ENCODE measurements around the gene INIP.
A peak's percentile ranks its signal among the peaks of the same experiment; 100 is the strongest.
"Not testable (repeated sequence)": the region's sequence is repeated elsewhere in the genome, so short reads cannot be mapped to it uniquely, and the experiment has no call there.

The INIP gene

DNA sequence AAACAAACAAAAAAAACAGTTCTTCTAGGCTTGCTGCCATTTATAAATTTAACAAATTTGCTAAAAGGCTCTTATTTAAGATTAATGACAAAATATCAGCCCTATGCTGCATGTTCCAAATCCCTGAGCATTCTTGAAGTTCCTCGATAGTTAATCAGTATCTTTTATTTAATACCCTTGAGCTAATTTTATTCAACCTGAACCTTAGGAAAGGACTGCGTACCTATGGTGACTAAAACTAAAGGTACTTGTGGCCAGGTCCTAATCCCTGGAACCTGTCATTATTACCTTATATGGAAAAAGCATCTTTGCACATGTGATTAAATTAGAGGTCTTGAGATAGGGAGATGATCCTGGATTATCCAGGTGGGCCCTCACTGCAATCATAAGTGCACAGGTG, 10.5 kb upstream of the INIP start:
- H3K79me2 ChIP-seq (ENCODE audit: control insufficient read depth, low read length) = no peaks in the 10 kb centered on the region
- H3K27me3 ChIP-seq (ENCODE audit: control insufficient read depth, low read length) = no peaks in the 10 kb centered on the region
- H3F3A ChIP-seq (ENCODE audit: control insufficient read depth, insufficient read depth) = peaks cover 10% of the 10 kb centered on the region
- H3K4me2 ChIP-seq (ENCODE audit: low read length) = no peak overlapping the region
- TF ChIP-seq, protein P1, sequence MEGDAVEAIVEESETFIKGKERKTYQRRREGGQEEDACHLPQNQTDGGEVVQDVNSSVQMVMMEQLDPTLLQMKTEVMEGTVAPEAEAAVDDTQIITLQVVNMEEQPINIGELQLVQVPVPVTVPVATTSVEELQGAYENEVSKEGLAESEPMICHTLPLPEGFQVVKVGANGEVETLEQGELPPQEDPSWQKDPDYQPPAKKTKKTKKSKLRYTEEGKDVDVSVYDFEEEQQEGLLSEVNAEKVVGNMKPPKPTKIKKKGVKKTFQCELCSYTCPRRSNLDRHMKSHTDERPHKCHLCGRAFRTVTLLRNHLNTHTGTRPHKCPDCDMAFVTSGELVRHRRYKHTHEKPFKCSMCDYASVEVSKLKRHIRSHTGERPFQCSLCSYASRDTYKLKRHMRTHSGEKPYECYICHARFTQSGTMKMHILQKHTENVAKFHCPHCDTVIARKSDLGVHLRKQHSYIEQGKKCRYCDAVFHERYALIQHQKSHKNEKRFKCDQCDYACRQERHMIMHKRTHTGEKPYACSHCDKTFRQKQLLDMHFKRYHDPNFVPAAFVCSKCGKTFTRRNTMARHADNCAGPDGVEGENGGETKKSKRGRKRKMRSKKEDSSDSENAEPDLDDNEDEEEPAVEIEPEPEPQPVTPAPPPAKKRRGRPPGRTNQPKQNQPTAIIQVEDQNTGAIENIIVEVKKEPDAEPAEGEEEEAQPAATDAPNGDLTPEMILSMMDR (IDR thresholded peaks at IDR 0.05; ENCODE audit: low read depth, low read length, poor library complexity, severe bottlenecking) = no peak
- TF ChIP-seq EZH2phosphoT487 (IDR thresholded peaks at IDR 0.05; ENCODE audit: borderline replicate concordance, low read length) = no peak
- H4K20me1 ChIP-seq (ENCODE audit: control insufficient read depth, insufficient read depth, low read depth, low read length) = no peaks in the 10 kb centered on the region
- H3K4me1 ChIP-seq (ENCODE audit: control insufficient read depth, low read length) = peaks cover 30% of the 10 kb centered on the region
- no peaks in the 10 kb centered on the region for H3K36me3 ChIP-seq (ENCODE audit: control insufficient read depth, low read length)
- H3K9me3 ChIP-seq (ENCODE audit: control insufficient read depth, insufficient read depth, low read length) = no peaks in the 10 kb centered on the region
- no peaks in the 10 kb centered on the region for H3K9me2 ChIP-seq (replicated peaks; ENCODE audit: control insufficient read depth, low read length)
- no peak overlapping the region for H3K4me3 ChIP-seq (ENCODE audit: low read length)
- no peak overlapping the region for H3K27ac ChIP-seq (ENCODE audit: low read depth, low read length)

DNA sequence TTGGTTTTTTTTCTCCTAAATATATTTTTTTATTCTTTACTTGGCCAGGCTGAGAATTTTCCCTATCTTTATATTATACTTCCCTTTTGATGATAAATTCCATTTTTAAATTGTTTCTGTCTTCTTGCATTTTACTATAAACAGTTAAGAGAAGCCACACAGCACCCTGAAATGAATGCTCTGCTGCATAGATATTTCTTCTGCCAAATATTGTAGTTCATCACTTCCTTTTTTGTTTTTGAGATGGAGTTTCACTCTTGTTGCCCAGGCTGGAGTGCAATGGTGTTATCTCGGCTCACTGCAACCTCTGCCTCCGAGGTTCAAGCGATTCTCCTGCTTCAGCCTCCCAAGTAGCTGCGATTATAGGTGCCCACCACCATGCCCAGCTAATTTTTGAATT, 8.5 kb upstream of the INIP start:
- Histone ChIP-seq H3F3A (ENCODE audit: control insufficient read depth, insufficient read depth) (peaks cover 10% of the 10 kb centered on the region), H3K27ac (ENCODE audit: low read depth, low read length) (peak overlapping the region; percentile 84), H3K9me3 (ENCODE audit: control insufficient read depth, insufficient read depth, low read length) (no peaks in the 10 kb centered on the region), H3K4me3 (ENCODE audit: low read length) (peak overlapping the region; percentile 33), H3K36me3 (ENCODE audit: control insufficient read depth, low read length) (no peaks in the 10 kb centered on the region), H3K79me2 (ENCODE audit: control insufficient read depth, low read length) (no peaks in the 10 kb centered on the region), H3K27me3 (ENCODE audit: control insufficient read depth, low read length) (no peaks in the 10 kb centered on the region), H4K20me1 (ENCODE audit: control insufficient read depth, insufficient read depth, low read depth, low read length) (no peaks in the 10 kb centered on the region), H3K4me1 (ENCODE audit: control insufficient read depth, low read length) (peaks cover 30% of the 10 kb centered on the region), H3K4me2 (ENCODE audit: low read length) (peak overlapping the region; percentile 67), H3K9me2 (replicated peaks; ENCODE audit: control insufficient read depth, low read length) (no peaks in the 10 kb centered on the region)
- TF ChIP-seq, protein P1 (IDR thresholded peaks at IDR 0.05; ENCODE audit: low read depth, low read length, poor library complexity, severe bottlenecking) = no peak
- no peak for TF ChIP-seq EZH2phosphoT487 (IDR thresholded peaks at IDR 0.05; ENCODE audit: borderline replicate concordance, low read length)

DNA sequence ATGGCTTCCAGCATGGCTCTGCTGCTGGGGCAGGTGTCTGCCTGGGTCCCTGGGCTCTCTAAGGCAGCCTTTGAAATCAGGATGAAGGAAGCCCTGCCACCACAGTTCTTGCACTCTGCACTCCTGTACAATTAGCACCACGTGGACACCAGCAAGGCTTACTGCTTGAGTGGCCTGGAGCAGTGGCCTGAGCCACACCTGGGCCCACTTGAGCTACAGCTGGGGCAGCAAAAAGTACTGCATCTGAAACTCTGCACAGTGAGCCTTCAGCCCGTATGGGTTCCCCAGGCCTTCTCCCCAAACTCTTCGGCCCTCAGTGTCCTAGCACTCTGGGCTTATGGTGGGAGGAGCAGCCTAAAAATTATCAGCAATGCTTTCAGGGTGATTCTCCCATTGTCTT, 8.0 kb upstream of the INIP start:
- Histone ChIP-seq H3K27me3 (ENCODE audit: control insufficient read depth, low read length) (no peaks in the 10 kb centered on the region), H3K36me3 (ENCODE audit: control insufficient read depth, low read length) (no peaks in the 10 kb centered on the region), H3K4me2 (ENCODE audit: low read length) (peak overlapping the region; percentile 67), H3K4me3 (ENCODE audit: low read length) (peak overlapping the region; percentile 33), H3K9me2 (replicated peaks; ENCODE audit: control insufficient read depth, low read length) (no peaks in the 10 kb centered on the region), H3K4me1 (ENCODE audit: control insufficient read depth, low read length) (peaks cover 30% of the 10 kb centered on the region), H3F3A (ENCODE audit: control insufficient read depth, insufficient read depth) (peaks cover 10% of the 10 kb centered on the region), H3K79me2 (ENCODE audit: control insufficient read depth, low read length) (no peaks in the 10 kb centered on the region), H3K27ac (ENCODE audit: low read depth, low read length) (peak overlapping the region; percentile 84), H4K20me1 (ENCODE audit: control insufficient read depth, insufficient read depth, low read depth, low read length) (no peaks in the 10 kb centered on the region), H3K9me3 (ENCODE audit: control insufficient read depth, insufficient read depth, low read length) (no peaks in the 10 kb centered on the region)
- TF ChIP-seq, protein P1 (IDR thresholded peaks at IDR 0.05; ENCODE audit: low read depth, low read length, poor library complexity, severe bottlenecking) = no peak
- no peak for TF ChIP-seq EZH2phosphoT487 (IDR thresholded peaks at IDR 0.05; ENCODE audit: borderline replicate concordance, low read length)

DNA sequence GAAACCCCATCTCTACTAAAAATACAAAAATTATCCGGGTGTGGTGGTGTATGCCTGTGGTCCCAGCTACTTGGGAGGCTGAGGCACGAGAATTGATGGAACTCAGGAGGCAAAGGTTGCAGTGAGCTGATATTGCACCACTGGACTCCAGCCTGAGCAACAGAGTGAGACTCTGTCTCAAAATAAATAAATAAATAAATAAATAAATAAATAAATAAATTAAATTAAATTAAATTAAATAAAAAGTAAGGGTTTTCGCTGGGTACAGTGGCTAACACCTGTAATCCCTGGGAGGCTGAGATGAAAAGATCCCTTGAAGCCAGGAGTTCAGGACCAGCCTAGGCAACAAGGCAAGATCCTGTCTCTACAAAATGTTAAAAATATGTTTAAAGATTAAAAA, 4.8 kb upstream of the INIP start:
- H3K27me3 ChIP-seq (ENCODE audit: control insufficient read depth, low read length); H3K9me3 ChIP-seq (ENCODE audit: control insufficient read depth, insufficient read depth, low read length); H3K9me2 ChIP-seq (replicated peaks; ENCODE audit: control insufficient read depth, low read length); H4K20me1 ChIP-seq (ENCODE audit: control insufficient read depth, insufficient read depth, low read depth, low read length); H3K4me3 ChIP-seq (ENCODE audit: low read length); H3K4me2 ChIP-seq (ENCODE audit: low read length); H3K27ac ChIP-seq (ENCODE audit: low read depth, low read length); H3K36me3 ChIP-seq (ENCODE audit: control insufficient read depth, low read length); H3K79me2 ChIP-seq (ENCODE audit: control insufficient read depth, low read length): not testable (repeated sequence)
- Histone ChIP-seq H3K4me1 (ENCODE audit: control insufficient read depth, low read length) (peaks cover 45% of the 10 kb centered on the region), H3F3A (ENCODE audit: control insufficient read depth, insufficient read depth) (peaks cover 14% of the 10 kb centered on the region)

Data from DOHH2 (cell line).